NOMO-1 (cell line): ENCODE results near the gene GALT.

ENCODE experiments used
- DNase-seq, 2 experiments: peaks; one replicate each; lab custom pipeline; 2025; ENCODE audit not compliant: unreplicated experiment in 2 of 2; lab: John Stamatoyannopoulos, UW

GALT gene

GRCh38 chr9:34646211-34647083, at the start of gene GALT:
Gene GALT (plus strand): TSS chr9:34646675. CDS start chr9:34646705, 30 bp downstream.
- peak; percentile 92 to 97 for DNase-seq

DNA sequence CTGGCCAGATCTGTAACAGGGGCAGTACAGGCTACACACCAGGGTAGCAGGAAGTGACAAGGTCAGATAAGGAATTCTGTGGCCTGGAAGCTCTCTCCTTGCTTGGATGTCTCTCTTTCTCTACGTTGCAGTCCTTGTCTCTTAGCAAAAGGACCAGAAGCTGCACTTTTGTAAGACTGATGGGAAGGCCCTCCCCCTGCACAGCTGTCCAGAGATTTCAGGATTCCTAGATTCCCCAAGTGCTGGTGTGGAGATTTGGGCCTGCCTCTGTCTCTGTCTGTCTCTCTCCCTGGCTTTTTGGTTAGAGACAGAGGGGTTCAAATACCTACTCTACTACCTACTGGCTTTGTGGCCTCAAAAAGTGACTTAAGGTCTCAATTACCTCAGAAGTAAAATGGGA, 46.9 kb upstream of the GALT start:
- DNase-seq = no peak

DNA sequence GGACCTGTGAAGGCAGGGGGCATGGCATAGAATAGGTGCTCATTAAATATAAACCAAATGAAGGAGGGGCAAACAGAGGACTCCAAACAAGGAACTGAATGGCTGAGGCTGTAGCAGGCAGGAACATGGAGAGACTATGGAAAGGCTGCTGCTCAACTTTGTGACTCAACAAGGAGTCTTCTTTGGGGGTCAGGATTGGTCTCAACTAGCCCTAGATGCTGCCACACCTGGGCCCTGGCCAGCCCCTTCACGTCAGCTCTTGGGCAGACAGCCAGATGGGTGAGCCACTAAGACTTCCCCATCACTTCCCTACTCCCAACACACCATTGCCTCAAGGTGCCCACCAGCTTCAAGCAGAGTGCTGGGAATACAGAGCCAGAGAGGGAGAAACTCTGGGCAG, 45.6 kb upstream of the GALT start:
- DNase-seq = no peak

DNA sequence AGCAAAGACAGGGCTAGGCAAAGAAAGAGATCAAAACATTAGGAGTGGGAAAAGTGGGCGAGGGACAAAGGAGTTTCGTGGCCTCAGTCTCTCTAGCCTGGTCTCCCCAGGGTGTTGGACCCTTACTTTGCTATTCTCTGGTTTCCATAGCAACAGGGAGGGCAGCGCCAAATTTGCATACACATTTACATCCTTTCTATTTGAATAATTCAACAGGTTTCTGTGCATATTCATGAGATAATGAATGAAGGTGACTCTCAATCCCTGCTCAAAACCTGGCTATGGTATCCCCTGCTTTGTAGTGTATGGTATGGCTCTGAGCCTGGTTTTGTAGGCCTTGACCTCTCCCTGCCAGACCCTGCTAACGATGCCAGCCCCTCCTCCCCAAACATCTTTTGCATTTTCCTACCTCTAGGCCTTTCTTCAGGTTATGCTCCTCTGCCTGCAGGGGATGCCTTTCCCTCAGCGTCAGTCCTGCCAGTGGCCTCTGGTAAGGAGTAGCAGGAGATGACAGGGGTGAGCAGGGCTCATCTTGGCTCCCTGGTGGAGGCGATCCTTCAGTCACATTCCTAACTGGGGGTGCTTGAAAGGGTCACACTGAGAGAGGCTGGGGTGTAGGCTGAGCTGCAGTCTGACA, 44.4 kb upstream of the GALT start:
- no peak for DNase-seq

DNA sequence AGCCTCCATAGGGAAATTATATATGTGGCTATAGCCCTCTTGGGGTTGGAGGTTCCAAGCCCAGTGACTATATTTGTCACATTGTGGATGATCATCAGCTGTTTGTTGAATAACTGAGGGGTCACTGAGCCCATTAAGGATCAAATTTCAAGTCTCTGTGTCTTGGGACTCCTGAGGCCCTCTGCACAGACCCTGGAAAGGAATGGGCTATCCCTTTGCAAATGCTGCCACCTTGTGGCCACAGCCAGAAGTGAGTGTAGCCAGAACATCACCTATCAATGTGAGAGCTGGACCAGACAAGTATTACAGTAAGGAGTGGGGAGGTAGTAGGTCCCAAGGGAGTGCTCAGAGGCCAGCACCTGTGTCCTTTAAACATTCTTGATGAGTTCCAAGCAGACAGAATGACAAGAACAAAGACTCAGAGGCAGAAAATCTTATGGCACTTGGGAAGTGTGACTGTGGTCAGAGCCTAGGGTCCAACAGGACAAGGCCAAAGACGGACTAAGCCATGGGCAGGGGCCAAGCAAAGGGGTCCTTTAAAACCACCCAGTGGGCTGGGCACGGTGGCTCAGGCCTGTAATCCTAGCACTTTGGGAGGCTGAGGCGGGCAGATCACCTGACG, 42.8 kb upstream of the GALT start:
- DNase-seq = peak; percentile 47 to 71

DNA sequence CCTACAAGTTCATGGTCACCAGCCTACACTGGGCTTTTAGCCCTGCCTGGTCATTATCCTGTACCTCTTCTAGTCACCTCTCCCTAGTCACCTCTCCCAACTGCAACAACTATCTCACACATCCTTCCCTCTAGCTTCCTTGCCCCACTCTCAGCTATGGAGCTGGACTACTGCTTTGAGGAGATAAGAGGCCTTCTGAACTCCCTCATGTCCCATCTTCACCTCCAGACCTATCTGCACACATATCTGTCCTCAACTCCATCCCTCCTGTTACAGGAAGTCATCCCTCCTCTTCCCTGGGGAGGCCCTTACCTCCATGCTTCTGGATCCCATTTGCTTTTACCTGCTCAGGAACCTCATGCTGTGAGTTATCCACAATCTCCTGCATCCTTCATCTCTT, 40.3 kb upstream of the GALT start:
- no peak for DNase-seq

DNA sequence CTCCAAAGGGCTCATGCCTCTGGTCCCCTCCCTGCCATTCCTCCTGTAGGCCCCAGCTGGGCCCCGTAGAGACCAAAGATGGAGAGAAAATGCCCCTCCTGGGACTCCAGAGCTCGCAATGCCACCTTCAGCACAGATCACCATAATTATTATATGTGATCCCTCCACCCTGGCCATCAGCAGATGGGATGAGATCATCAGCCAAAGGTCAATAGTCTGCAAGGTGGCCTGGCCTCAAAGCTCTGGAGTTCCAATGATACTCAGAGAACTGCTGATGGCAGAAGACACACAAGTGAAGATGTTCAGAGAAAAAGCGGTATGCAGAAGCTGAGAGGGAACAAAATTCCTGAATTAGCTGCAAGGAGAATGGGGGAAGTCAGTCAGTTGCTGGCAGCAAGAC, 39.6 kb upstream of the GALT start:
- DNase-seq = no peak

GRCh38 chr9:34607331-34607730, 39.1 kb upstream of the GALT start:
- no peak for DNase-seq

DNA sequence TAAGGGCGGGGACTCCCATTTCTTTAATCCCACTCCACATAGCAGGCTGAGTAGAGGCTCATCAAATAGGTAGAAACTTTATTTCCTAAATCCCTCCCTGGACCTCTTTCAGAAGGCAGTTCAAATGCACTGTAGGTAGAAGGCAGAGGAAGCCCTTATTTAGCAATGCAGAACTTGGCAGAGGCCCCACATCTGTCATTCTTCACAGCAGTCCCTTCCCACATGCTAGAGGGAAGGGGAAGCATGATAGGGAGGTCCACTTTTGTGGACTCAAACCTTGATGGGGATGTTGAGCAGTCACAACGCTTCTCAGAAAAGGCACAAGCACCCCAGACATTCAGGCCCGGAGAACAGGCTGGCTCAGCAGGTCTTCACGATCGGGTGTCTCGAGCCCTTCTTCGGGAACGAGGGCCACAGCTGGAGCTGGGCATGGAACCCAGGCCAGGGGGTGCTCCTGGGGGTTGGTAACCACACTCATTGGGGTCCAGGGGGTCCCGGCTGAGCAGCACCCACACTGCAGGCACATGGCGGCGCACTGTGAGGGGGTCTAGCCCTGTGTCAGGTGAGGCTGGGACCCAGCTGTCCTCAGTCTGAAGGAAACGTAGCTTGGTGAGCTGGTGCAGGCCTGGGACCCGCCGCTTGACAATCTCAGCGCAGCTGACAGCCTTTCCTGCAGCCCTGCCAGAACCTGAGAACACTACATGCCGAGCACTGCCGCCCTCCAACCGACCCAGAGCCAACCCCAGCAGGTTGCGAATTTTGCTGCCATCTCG, 35.9 kb upstream of the GALT start:
- no peak for DNase-seq

DNA sequence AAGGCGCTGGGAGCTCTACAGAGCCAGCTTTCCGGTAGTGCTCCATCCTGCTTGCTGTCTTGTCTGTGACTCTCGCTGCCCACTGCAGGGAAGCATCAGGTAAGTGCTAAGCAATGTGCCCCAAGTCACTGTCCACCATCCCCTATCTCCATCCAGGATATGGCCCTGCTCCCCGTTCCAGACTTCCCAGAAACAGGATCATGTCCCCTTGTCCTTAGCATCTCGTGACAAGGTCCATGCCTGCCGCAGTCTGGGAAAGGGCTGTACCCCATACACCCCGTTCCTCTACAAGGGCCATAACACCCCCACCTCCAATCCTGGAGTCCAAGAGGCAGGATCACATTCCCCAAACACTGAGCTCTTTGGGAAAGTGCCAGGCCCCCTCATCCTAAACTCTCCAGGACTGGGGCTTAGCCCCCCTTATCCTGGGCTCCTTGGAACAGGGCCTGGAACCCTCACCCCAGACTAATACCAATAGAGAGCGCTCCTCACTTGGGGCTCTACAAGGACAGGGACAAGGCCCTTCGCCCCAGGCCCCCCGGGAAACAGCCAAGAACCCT, 35.1 kb upstream of the GALT start:
- DNase-seq = peak in 1 of 2 experiments; percentile 37

- DNase-seq = peak; percentile 72 to 90
Observed at GRCh38 chr9:34611811-34612787, 34.4 kb upstream of the GALT start, which contains the start of gene RPP25L. Gene RPP25L (minus strand): TSS chr9:34612097. CDS start chr9:34611296, 801 bp downstream.

DNA sequence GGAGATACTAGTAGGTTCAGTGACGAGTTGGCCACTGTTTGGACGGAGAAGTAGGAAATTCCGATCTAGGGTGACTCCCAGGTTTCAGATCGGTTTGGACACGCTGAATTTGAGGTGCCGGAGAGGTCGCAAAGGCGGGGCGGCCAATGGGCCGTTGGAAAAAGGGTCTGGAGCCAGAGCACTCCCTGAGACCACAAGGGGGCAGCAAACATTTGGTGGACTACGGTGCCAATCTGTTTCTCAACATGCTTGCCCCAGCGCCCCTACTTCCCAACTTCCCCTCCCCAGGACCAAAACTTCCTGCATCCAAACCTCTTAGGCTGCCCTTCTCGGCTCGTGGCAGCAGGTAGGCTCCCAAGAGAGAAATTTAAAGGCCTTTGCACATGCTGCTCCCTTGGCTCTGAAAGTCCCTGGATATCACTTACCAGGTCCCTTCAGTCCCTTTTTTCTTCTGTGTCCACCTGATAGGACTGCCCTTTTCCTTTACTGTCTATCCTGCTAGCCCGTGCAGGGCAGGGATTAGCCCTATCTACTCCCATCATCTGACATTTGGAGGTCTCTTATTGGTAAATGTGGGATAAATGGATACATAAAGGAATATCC, 33.6 kb upstream of the GALT start:
- DNase-seq = peak; percentile 80 to 83

DNA sequence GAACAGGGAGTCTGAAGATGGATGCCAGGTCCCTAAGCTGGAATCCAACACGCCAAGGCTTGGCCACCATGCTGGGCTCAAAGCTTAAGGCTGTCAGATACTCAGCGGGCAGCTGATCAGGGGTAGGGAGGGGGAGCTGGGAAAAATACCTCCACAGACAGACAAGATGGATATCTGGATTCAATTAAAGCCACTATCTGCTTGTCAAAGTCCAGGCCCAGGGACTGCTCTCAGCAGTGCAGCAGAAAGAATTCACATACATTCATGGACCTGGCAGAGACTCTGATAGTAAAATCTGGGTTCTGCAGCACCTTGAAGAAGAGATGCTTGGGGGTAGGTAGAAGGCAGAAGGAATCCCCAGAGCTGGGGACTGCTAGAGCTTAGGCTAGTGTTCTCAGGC, 31.3 kb upstream of the GALT start:
- no peak for DNase-seq

DNA sequence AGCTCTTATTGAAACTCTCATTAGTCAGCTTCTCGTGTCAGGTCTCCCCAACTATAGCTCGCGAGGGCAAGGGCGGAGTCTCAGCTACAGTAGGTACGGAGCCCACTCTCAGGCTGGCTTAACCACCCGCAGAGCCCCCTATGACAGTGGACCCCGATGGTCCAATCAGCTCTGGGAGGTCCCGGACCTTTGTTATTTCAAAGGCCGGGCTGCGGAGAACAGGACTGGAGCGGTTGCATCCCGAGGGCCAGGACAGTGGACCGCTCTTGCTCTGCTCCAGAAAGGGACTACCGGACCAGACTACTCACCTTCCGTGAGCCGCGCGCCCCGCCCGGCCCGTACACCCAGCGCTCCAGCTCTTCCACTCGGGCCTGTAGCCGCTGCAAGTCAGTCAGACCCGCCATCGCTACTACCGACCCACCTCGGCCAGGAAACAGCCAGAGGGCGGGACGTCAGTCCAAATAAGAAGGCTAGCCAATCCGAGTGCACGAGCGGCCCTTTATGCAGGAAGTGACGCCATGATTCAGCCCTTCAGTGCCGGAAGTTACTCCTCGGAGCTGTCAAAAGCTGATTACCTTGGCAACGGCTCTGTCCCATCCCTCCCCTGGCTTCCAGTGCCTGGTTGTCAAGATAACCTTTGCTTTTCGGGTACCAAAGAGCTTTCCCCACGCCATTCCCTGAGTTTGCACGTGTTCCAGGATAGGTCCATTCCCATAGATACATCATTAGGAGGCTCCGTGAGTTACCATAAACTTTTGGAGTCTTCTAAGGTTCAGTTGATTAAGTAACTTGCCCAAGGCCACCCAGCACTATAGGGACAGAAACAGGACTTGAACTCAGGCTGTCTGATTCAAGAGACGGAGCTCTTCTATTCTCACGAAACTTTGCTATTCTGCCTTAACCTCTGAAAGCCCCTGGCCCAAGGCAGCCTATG, 26.1 kb upstream of the GALT start, which contains the start of gene DCTN3:
Gene DCTN3, minus strand, starts transcription at position 435 of the 934 bp plus-strand sequence. Its CDS starts 31 bp downstream, at position 404.
- peak; percentile 99 to 100 for DNase-seq

- DNase-seq = no peak
Observed at GRCh38 chr9:34623374-34624235, 22.9 kb upstream of the GALT start.

DNA sequence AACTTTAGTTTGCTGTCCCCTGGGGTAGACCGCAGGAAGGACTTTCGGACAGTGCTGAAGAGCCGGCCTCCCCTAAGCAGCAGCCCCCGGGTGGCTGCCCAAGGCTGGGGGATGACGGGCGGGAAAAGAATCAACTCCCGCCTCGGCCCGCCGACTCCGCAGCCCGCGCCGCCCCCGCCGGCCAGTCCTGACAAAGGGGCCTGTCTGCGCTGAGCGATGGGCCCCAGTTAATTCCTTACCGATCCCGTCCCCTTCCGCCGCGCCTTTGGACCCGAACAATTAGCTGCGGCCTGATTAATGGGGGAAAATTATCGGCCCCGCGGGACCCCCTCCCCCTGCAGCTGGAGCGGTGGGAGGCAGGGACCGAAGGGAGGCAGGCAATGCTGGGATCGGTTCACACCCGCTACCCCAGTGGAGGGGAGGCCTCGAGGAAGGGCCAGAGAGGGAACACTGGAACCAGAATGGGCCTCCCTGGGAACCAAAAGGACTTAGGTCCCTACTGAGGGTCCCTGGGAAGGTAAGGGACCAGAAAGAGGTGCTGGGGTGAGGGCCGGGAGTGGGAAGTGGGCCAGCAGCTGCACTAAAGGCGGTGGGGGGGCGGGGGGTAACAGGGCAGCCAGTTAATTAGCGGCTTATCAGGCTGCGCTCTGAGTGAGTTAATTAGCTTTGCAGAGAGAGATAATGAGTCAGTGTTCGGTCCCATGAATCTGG, 21.8 kb upstream of the GALT start:
- DNase-seq = no peak
